Calu3 (cell line): ENCODE results near the gene TRNP1. TPM values are rescaled to one million over a fixed set of nuclear protein-coding genes. Genes with fewer than 3 reads are reported as not detected.

ENCODE experiments used
- BruUV-seq: library from RNA; stranded (reverse); fragments of 400-500 nt; replicated peaks from 2 replicates; lab custom pipeline; 2021; lab: Mats Ljungman, UMichigan
- CTCF ChIA-PET: fragments of 300-600 bp; sonication (Branson Sonifier 250); formaldehyde crosslinking; loops from one replicate; lab custom pipeline; 2022; ENCODE audit warnings: antibody characterized with exemption; lab: Charles Lee
- DNase-seq: peaks from one replicate; pipeline ENCODE4 v3.0.0; 2022
- H3K27ac Mint-ChIP-seq: one replicate; pipeline ENCODE4 v1.8.0; 2022; ENCODE audit warnings: mixed read lengths; ENCODE audit not compliant: unreplicated experiment
- H3K27me3 Mint-ChIP-seq: one replicate; pipeline ENCODE4 v1.8.0; 2022; ENCODE audit warnings: mixed read lengths; ENCODE audit not compliant: unreplicated experiment
- H3K36me3 Mint-ChIP-seq: one replicate; pipeline ENCODE4 v1.8.0; 2022; ENCODE audit warnings: mild to moderate bottlenecking, moderate library complexity, mixed read lengths; ENCODE audit not compliant: insufficient read depth, unreplicated experiment
- H3K4me1 Mint-ChIP-seq: one replicate; pipeline ENCODE4 v1.8.0; 2022; ENCODE audit warnings: mild to moderate bottlenecking, low read depth, mixed read lengths; ENCODE audit not compliant: unreplicated experiment
- H3K4me3 Mint-ChIP-seq: one replicate; pipeline ENCODE4 v1.8.0; 2022; ENCODE audit warnings: mild to moderate bottlenecking, low read depth, moderate library complexity, mixed read lengths; ENCODE audit not compliant: unreplicated experiment
- H3K9me3 Mint-ChIP-seq: one replicate; pipeline ENCODE4 v1.8.0; 2022; ENCODE audit warnings: low read depth, mixed read lengths; ENCODE audit not compliant: unreplicated experiment
- CTCF ChIP-seq: fragments of 200-600 bp; IDR thresholded peaks from one replicate; pipeline ENCODE4 v1.8.0; 2022; ENCODE audit warnings: antibody characterized with exemption; ENCODE audit not compliant: unreplicated experiment
- intact Hi-C: fragments of 100-400 bp; cut with micrococcal nuclease; formaldehyde crosslinking; loops from one replicate; pipeline ENCODE4 v1.10.0; 2022; ENCODE audit not compliant: unreplicated experiment
- total RNA-seq: library from RNA; stranded (reverse); gene quantifications from 2 replicates; pipeline ENCODE4 v1.2.3, GENCODE V29; 2022

TRNP1 gene
- total RNA-seq, 1 experiment from 2014 or later = 195 TPM

- DNase-seq = no peak
- Mint-ChIP-seq H3K27ac (peak overlapping the region; percentile 42), H3K36me3 (peaks cover 64% of the 10 kb centered on the region), H3K4me3 (no peak overlapping the region), H3K27me3 (no peaks in the 10 kb centered on the region), H3K4me1 (peaks cover 50% of the 10 kb centered on the region), H3K9me3 (no peaks in the 10 kb centered on the region)
- CTCF ChIA-PET = interaction anchor here (0.7 kb wide), 1 partner anchor 108 kb away, joined by 3 read pairs; no protein-coding TSS in a partner anchor
- no peak for TF ChIP-seq CTCF
- intact Hi-C loops = no loop called here
- BruUV-seq = no TSS peak
These were observed 16.2 kb downstream of the TRNP1 start for GRCh38 chr1:27009601-27010197.

GRCh38 chr1:27010226-27010994, 16.9 kb downstream of the TRNP1 start:
- Mint-ChIP-seq H3K36me3 (peaks cover 56% of the 10 kb centered on the region), H3K27me3 (no peaks in the 10 kb centered on the region), H3K9me3 (no peaks in the 10 kb centered on the region), H3K4me1 (peaks cover 50% of the 10 kb centered on the region), H3K27ac (peak overlapping the region; percentile 58), H3K4me3 (no peak overlapping the region)
- intact Hi-C loops = no loop called here
- BruUV-seq = no TSS peak
- no peak for TF ChIP-seq CTCF
- CTCF ChIA-PET = no interaction called here
- DNase-seq = no peak

- Mint-ChIP-seq H3K36me3 (peaks cover 48% of the 10 kb centered on the region), H3K4me3 (no peak overlapping the region), H3K9me3 (no peaks in the 10 kb centered on the region), H3K4me1 (peaks cover 44% of the 10 kb centered on the region), H3K27ac (peak overlapping the region; percentile 58), H3K27me3 (no peaks in the 10 kb centered on the region)
- DNase-seq = peak; percentile 84
- TF ChIP-seq CTCF = no peak
- intact Hi-C loops = no loop called here
- CTCF ChIA-PET = no interaction called here
- BruUV-seq = no TSS peak
These were observed 17.7 kb downstream of the TRNP1 start for GRCh38 chr1:27011058-27011764.

- Mint-ChIP-seq H3K9me3 (no peaks in the 10 kb centered on the region), H3K27me3 (no peaks in the 10 kb centered on the region), H3K4me1 (peaks cover 40% of the 10 kb centered on the region), H3K4me3 (no peak overlapping the region), H3K27ac (peak overlapping the region; percentile 58), H3K36me3 (peaks cover 45% of the 10 kb centered on the region)
- BruUV-seq = no TSS peak
- no peak for DNase-seq
- intact Hi-C loops = no loop called here
- TF ChIP-seq CTCF = no peak
- CTCF ChIA-PET = interaction anchor here (0.6 kb wide), 1 partner anchor 8 kb away, joined by 3 read pairs; no protein-coding TSS in a partner anchor
These were observed 18.6 kb downstream of the TRNP1 start for GRCh38 chr1:27011976-27012563.
